ENCODE measurements around the gene RALGPS1. TPM values are rescaled to one million over a fixed set of nuclear protein-coding genes. Genes with fewer than 3 reads are reported as not detected.

RALGPS1 gene
- total RNA-seq (10 to 100 TPM in 1 of 6 donors, 1 to 10 TPM in 5; 5.8 to 12.7 (median 9.3) TPM), polyA plus RNA-seq (10 to 100 TPM in 1 of 2 donors, 1 to 10 TPM in 1; 7.0 to 12.1 TPM)

- H3K36me3 ChIP-seq = no peaks in the 10 kb centered on the region
- peak within 1 kb of the TSS; percentile 74 to 79 (median 76) for H3K27ac ChIP-seq
- WGBS, 2 donors = 0% methylated on average over 43 to 105 of the region's 105 CpGs
- no peaks in the 10 kb centered on the region for H3K9me3 ChIP-seq
- FAIRE-seq (no peak), ATAC-seq (peak; percentile 92 to 96 (median 93)), DNase-seq (peak; percentile 93 to 99 (median 96))
- peak within 1 kb of the TSS; percentile 40 to 64 (median 55) for H3K4me3 ChIP-seq
- TF ChIP-seq, protein P1, sequence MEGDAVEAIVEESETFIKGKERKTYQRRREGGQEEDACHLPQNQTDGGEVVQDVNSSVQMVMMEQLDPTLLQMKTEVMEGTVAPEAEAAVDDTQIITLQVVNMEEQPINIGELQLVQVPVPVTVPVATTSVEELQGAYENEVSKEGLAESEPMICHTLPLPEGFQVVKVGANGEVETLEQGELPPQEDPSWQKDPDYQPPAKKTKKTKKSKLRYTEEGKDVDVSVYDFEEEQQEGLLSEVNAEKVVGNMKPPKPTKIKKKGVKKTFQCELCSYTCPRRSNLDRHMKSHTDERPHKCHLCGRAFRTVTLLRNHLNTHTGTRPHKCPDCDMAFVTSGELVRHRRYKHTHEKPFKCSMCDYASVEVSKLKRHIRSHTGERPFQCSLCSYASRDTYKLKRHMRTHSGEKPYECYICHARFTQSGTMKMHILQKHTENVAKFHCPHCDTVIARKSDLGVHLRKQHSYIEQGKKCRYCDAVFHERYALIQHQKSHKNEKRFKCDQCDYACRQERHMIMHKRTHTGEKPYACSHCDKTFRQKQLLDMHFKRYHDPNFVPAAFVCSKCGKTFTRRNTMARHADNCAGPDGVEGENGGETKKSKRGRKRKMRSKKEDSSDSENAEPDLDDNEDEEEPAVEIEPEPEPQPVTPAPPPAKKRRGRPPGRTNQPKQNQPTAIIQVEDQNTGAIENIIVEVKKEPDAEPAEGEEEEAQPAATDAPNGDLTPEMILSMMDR (IDR thresholded peaks at IDR 0.05) = no peak
- no peaks in the 10 kb centered on the region for H3K27me3 ChIP-seq
- intact Hi-C loops (cut with DNase I) = no loop called here
- H3K4me1 ChIP-seq = peaks cover 0 to 5% (median 4%) of the 10 kb centered on the region in 3 donors
Observed at GRCh38 chr9:126914458-126915280, at the start of gene RALGPS1. RALGPS1 (plus strand) TSS chr9:126914782; CDS start chr9:126962290, 47,508 bp downstream.

GRCh38 chr9:126869368-126869767, 45.2 kb upstream of the RALGPS1 start:
- whole genome bisulfite sequencing, 2 donors = 91 to 92% methylated on average over 7 of the region's 7 CpGs

GRCh38 chr9:126872516-126872915, 42.1 kb upstream of the RALGPS1 start:
- Histone ChIP-seq H3K4me1 (no peaks in the 10 kb centered on the region), H3K9me3 (no peaks in the 10 kb centered on the region), H3K27me3 (no peaks in the 10 kb centered on the region), H3K27ac (no peak overlapping the region), H3K4me3 (no peak overlapping the region), H3K36me3 (no peaks in the 10 kb centered on the region)
- no peak for ATAC-seq
- no peak for DNase-seq
- intact Hi-C loops (cut with DNase I) = no loop called here
- TF ChIP-seq, protein P1 (IDR thresholded peaks at IDR 0.05) = no peak
- FAIRE-seq = no peak
- WGBS, 2 donors = 86 to 94% methylated on average over 4 of the region's 4 CpGs

More at GRCh38 chr9:126869368-126869767, 45.2 kb upstream of the RALGPS1 start:
- H3K4me3 ChIP-seq = no peak overlapping the region
- intact Hi-C loops (cut with DNase I) = no loop called here
- no peaks in the 10 kb centered on the region for H3K9me3 ChIP-seq
- H3K36me3 ChIP-seq = peaks cover 0 to 1% (median 0%) of the 10 kb centered on the region in 3 donors
- no peak overlapping the region for H3K27ac ChIP-seq
- no peaks in the 10 kb centered on the region for H3K27me3 ChIP-seq
- TF ChIP-seq, protein P1 (IDR thresholded peaks at IDR 0.05) = no peak
- ATAC-seq (no peak), FAIRE-seq (no peak), DNase-seq (no peak)
- no peaks in the 10 kb centered on the region for H3K4me1 ChIP-seq

- no peak overlapping the region for H3K4me3 ChIP-seq
- intact Hi-C loops (cut with DNase I) = no loop called here
- no peaks in the 10 kb centered on the region for H3K4me1 ChIP-seq
- no peaks in the 10 kb centered on the region for H3K9me3 ChIP-seq
- TF ChIP-seq, protein P1 (IDR thresholded peaks at IDR 0.05) = no peak
- H3K27me3 ChIP-seq = no peaks in the 10 kb centered on the region
- H3K27ac ChIP-seq = no peak overlapping the region
- peak in 1 of 4 donors; percentile 39 for ATAC-seq
- no peak for DNase-seq
- 69 to 71% methylated on average over 9 of the region's 9 CpGs for WGBS, 2 donors
- FAIRE-seq = no peak
- H3K36me3 ChIP-seq = peaks cover 0 to 4% (median 0%) of the 10 kb centered on the region in 3 donors
Observed at GRCh38 chr9:126874546-126875314, 39.9 kb upstream of the RALGPS1 start.
